Calu3 (cell line): Measurements from ENCODE around the gene CDH22. TPM values are rescaled to one million over a fixed set of nuclear protein-coding genes. Genes with fewer than 3 reads are reported as not detected.

Experiments
- BruUV-seq: library from RNA; stranded (reverse); fragments of 400-500 nt; replicated peaks from 2 replicates; lab custom pipeline; 2021; lab: Mats Ljungman, UMichigan
- CTCF ChIA-PET: fragments of 300-600 bp; sonication (Branson Sonifier 250); formaldehyde crosslinking; loops from one replicate; lab custom pipeline; 2022; ENCODE audit warnings: antibody characterized with exemption; lab: Charles Lee
- DNase-seq: peaks from one replicate; pipeline ENCODE4 v3.0.0; 2022
- H3K27ac Mint-ChIP-seq: one replicate; pipeline ENCODE4 v1.8.0; 2022; ENCODE audit warnings: mixed read lengths; ENCODE audit not compliant: unreplicated experiment
- H3K27me3 Mint-ChIP-seq: one replicate; pipeline ENCODE4 v1.8.0; 2022; ENCODE audit warnings: mixed read lengths; ENCODE audit not compliant: unreplicated experiment
- H3K36me3 Mint-ChIP-seq: one replicate; pipeline ENCODE4 v1.8.0; 2022; ENCODE audit warnings: mild to moderate bottlenecking, moderate library complexity, mixed read lengths; ENCODE audit not compliant: insufficient read depth, unreplicated experiment
- H3K4me1 Mint-ChIP-seq: one replicate; pipeline ENCODE4 v1.8.0; 2022; ENCODE audit warnings: mild to moderate bottlenecking, low read depth, mixed read lengths; ENCODE audit not compliant: unreplicated experiment
- H3K4me3 Mint-ChIP-seq: one replicate; pipeline ENCODE4 v1.8.0; 2022; ENCODE audit warnings: mild to moderate bottlenecking, low read depth, moderate library complexity, mixed read lengths; ENCODE audit not compliant: unreplicated experiment
- H3K9me3 Mint-ChIP-seq: one replicate; pipeline ENCODE4 v1.8.0; 2022; ENCODE audit warnings: low read depth, mixed read lengths; ENCODE audit not compliant: unreplicated experiment
- CTCF ChIP-seq: fragments of 200-600 bp; IDR thresholded peaks from one replicate; pipeline ENCODE4 v1.8.0; 2022; ENCODE audit warnings: antibody characterized with exemption; ENCODE audit not compliant: unreplicated experiment
- intact Hi-C: fragments of 100-400 bp; cut with micrococcal nuclease; formaldehyde crosslinking; loops from one replicate; pipeline ENCODE4 v1.10.0; 2022; ENCODE audit not compliant: unreplicated experiment
- total RNA-seq: library from RNA; stranded (reverse); gene quantifications from 2 replicates; pipeline ENCODE4 v1.2.3, GENCODE V29; 2022

CDH22 gene
- total RNA-seq, 1 experiment from 2014 or later, result not detected

- H3K4me3 Mint-ChIP-seq, result no peak overlapping the region
- intact Hi-C loops, result no loop called here
- CTCF ChIA-PET, result no interaction called here
These were observed 43.2 kb upstream of the CDH22 start for GRCh38 chr20:46351357-46352058.

GRCh38 chr20:46350986-46351267 lies 42.6 kb upstream of the CDH22 start:
- CTCF ChIA-PET, result no interaction called here

More at GRCh38 chr20:46351357-46352058, 43.2 kb upstream of the CDH22 start:
- H3K9me3 Mint-ChIP-seq, result no peaks in the 10 kb centered on the region
- H3K27me3 Mint-ChIP-seq, result no peaks in the 10 kb centered on the region
- TF ChIP-seq CTCF, result no peak
- DNase-seq, result no peak
- peaks cover 31% of the 10 kb centered on the region for H3K36me3 Mint-ChIP-seq
- H3K27ac Mint-ChIP-seq, result no peak overlapping the region
- peaks cover 13% of the 10 kb centered on the region for H3K4me1 Mint-ChIP-seq
- BruUV-seq, result no TSS peak

DNA sequence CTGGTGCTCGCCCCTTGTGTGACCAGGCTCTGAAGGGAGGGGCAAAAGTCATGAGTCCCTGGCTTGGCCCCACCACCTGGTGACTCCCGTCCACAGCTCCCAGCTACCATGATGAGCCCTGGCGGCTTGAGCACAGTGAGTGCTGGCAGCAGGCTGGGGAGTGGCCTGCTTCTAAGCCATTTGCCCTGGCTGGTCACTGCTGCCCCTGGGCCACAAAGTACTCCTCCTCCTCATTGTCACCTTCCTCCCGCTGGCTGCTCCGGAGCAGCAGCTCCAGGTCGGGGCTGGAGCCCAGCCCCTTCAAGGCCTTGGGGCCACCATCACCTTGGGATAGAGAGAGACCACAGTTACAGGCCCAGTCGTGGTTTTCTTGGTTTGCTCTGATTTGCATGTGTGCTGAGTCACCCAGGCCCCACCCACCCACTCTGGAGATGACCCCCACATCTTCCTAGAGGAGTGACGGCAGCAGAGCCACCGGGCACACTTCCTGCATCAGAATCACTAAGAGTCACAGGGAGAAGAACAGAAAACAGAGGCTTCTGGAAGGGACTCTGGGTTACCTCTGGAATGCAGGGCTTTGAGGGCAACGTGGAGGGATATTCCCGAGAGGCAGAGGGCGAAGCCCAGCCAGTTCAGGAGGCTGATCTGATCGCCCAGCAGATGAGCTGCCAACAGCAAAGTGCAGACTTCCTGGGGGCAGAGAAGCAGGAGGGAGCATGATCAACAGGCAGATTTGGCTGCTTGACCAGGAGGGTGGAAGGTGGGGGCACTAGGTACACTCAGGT lies 42.1 kb upstream of the CDH22 start:
- Mint-ChIP-seq H3K4me1 (peaks cover 13% of the 10 kb centered on the region), H3K36me3 (peaks cover 34% of the 10 kb centered on the region), H3K27ac (peak overlapping the region; percentile 88), H3K27me3 (peaks cover 2% of the 10 kb centered on the region), H3K9me3 (no peaks in the 10 kb centered on the region), H3K4me3 (no peak overlapping the region)
- TF ChIP-seq CTCF, result no peak
- intact Hi-C loops, result no loop called here
- DNase-seq, result peak; percentile 26
- no TSS peak for BruUV-seq
- CTCF ChIA-PET, result no interaction called here

More at GRCh38 chr20:46350986-46351267, 42.6 kb upstream of the CDH22 start:
- no peak for DNase-seq
- no peaks in the 10 kb centered on the region for H3K27me3 Mint-ChIP-seq
- BruUV-seq, result no TSS peak
- no peaks in the 10 kb centered on the region for H3K9me3 Mint-ChIP-seq
- no peak for TF ChIP-seq CTCF
- peak overlapping the region; percentile 88 for H3K27ac Mint-ChIP-seq
- peaks cover 31% of the 10 kb centered on the region for H3K36me3 Mint-ChIP-seq
- H3K4me3 Mint-ChIP-seq, result no peak overlapping the region
- intact Hi-C loops, result no loop called here
- peaks cover 13% of the 10 kb centered on the region for H3K4me1 Mint-ChIP-seq

DNA sequence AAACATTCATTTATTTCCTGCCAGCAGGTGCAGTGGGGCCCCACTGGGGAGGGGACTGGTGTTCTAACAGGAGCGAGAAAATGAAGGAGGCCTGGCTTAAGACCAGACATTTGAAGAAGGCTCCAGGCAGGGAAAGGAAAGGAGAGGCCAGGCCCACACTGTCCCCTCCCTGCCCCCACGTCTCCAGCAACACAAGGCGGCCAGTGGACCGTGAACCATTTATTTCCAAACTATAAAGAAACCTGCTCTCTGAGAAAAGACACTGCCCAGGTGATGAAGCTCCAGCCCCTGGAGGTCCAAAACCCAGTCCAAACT lies 41.4 kb upstream of the CDH22 start:
- no peak for DNase-seq
- CTCF ChIA-PET, result interaction anchor here (2.3 kb wide), 1 partner anchor 14 kb away, joined by 12 read pairs; no protein-coding TSS in a partner anchor
- Mint-ChIP-seq H3K4me3 (no peak overlapping the region), H3K27me3 (peaks cover 9% of the 10 kb centered on the region), H3K4me1 (peaks cover 13% of the 10 kb centered on the region), H3K36me3 (peaks cover 37% of the 10 kb centered on the region), H3K27ac (no peak overlapping the region), H3K9me3 (no peaks in the 10 kb centered on the region)
- no peak for TF ChIP-seq CTCF
- intact Hi-C loops, result loop anchor here (2.0 kb wide), 1 partner anchor 217 kb away; no protein-coding TSS in a partner anchor
- no TSS peak for BruUV-seq
